Measurements from ENCODE around the gene LYSMD1. TPM values are rescaled to one million over a fixed set of nuclear protein-coding genes. Genes with fewer than 3 reads are reported as not detected.

Gene LYSMD1
- total RNA-seq, 4 donors from 2014 or later, result 4.6 to 8.8 (median 5.9) TPM

DNA sequence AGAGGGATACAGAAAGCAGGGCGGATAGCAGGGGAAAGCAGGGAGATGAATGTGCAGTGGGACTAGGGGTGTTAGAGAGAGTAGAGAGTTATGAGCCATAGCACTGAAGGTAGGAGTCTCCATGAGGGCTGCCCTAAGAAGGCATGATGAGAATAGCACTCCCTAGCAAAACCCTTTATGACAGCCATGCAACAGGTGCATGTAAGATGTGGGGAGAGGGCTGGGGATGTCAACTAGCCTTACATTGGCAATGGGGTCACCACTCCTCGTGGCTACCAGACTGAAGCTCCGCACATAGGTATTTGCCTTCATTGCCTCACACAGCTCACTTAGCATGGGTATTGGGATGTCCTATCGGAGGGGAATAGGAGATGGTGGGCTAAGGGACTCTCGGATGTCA, 5.5 kb upstream of the LYSMD1 start:
- Histone ChIP-seq H3K27me3 (no peaks in the 10 kb centered on the region), H3K27ac (no peak overlapping the region), H3K4me1 (peaks cover 6 to 29% (median 8%) of the 10 kb centered on the region in 3 donors), H3K9me3 (no peaks in the 10 kb centered on the region), H3K36me3 (peaks cover 10 to 83% (median 15%) of the 10 kb centered on the region in 3 donors), H3K4me3 (no peak overlapping the region)
- intact Hi-C loops (cut with DNase I), result no loop called here
- DNase-seq, result no peak
- no peak for TF ChIP-seq POLR2A (IDR thresholded peaks at IDR 0.05)
- TF ChIP-seq, protein P1, sequence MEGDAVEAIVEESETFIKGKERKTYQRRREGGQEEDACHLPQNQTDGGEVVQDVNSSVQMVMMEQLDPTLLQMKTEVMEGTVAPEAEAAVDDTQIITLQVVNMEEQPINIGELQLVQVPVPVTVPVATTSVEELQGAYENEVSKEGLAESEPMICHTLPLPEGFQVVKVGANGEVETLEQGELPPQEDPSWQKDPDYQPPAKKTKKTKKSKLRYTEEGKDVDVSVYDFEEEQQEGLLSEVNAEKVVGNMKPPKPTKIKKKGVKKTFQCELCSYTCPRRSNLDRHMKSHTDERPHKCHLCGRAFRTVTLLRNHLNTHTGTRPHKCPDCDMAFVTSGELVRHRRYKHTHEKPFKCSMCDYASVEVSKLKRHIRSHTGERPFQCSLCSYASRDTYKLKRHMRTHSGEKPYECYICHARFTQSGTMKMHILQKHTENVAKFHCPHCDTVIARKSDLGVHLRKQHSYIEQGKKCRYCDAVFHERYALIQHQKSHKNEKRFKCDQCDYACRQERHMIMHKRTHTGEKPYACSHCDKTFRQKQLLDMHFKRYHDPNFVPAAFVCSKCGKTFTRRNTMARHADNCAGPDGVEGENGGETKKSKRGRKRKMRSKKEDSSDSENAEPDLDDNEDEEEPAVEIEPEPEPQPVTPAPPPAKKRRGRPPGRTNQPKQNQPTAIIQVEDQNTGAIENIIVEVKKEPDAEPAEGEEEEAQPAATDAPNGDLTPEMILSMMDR (IDR thresholded peaks at IDR 0.05), result no peak
- WGBS, 2 donors, result 73 to 81% methylated on average over 5 of the region's 5 CpGs

DNA sequence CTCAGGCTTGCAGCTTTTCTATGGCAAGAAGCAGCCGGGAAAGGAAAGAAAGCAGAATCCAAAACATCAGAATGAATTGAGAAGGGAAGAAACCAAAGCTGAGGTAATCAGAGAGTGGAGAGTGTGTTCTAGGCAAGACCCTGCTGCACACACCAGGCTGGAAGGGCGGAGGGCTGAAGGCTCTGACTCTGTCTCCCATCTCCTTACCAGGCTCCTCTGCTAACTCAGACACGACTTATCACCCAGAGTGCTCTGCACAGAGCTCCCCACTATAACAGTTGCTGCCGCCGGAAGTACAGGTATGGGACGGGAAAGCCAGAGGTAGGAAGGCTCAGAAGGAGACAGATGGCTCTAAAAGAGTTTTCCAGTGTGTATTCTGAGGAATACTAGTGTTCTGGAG, 1.4 kb upstream of the LYSMD1 start:
- intact Hi-C loops (cut with DNase I), result no loop called here
- H3K4me3 ChIP-seq, result peak overlapping the region in 3 of 4 donors; percentile 65 to 76 (median 73)
- peaks cover 6 to 39% (median 18%) of the 10 kb centered on the region in 3 donors for H3K4me1 ChIP-seq
- 80 to 91% methylated on average over 6 of the region's 6 CpGs for WGBS, 2 donors
- no peak for DNase-seq
- H3K27me3 ChIP-seq, result no peaks in the 10 kb centered on the region
- H3K27ac ChIP-seq, result peak overlapping the region in 2 of 4 donors; percentile 81 to 94
- H3K9me3 ChIP-seq, result no peaks in the 10 kb centered on the region
- TF ChIP-seq POLR2A (IDR thresholded peaks at IDR 0.05), result no peak
- TF ChIP-seq, protein P1 (IDR thresholded peaks at IDR 0.05), result no peak
- H3K36me3 ChIP-seq, result peaks cover 0 to 51% (median 13%) of the 10 kb centered on the region in 3 donors

DNA sequence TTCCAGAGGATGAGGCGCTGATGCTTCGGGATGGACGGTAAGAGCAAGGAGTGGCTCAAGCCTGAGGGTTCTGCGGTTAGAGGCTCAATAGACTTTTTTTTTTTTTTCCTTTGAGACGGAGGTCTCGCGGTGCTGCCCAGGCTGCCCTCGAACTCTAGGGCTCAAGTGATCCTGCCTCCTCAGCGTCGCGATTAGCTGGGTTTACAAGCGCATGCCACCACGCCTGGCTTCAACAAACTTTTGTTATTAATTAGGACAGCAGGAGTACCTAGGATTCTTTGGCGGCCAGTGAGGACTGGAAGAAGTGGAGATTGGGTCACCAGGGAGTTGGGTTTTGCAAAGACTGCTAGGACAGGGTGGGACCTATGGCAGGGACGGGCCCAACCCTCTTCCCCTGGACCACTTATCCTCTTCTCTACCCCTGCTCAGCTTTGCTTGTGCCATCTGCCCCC, 829 bp upstream of the LYSMD1 start:
- intact Hi-C loops (cut with DNase I), result no loop called here
- H3K9me3 ChIP-seq, result no peaks in the 10 kb centered on the region
- H3K4me1 ChIP-seq, result peaks cover 6 to 39% (median 18%) of the 10 kb centered on the region in 3 donors
- peak overlapping the region; percentile 81 to 94 (median 84) for H3K27ac ChIP-seq
- WGBS, 2 donors, result 1 to 2% methylated on average over 14 of the region's 15 CpGs
- DNase-seq, result no peak
- peak overlapping the region; percentile 65 to 76 (median 70) for H3K4me3 ChIP-seq
- H3K36me3 ChIP-seq, result peaks cover 0 to 56% (median 13%) of the 10 kb centered on the region in 3 donors
- no peaks in the 10 kb centered on the region for H3K27me3 ChIP-seq
- TF ChIP-seq POLR2A (IDR thresholded peaks at IDR 0.05), result no peak
- TF ChIP-seq, protein P1 (IDR thresholded peaks at IDR 0.05), result no peak

DNA sequence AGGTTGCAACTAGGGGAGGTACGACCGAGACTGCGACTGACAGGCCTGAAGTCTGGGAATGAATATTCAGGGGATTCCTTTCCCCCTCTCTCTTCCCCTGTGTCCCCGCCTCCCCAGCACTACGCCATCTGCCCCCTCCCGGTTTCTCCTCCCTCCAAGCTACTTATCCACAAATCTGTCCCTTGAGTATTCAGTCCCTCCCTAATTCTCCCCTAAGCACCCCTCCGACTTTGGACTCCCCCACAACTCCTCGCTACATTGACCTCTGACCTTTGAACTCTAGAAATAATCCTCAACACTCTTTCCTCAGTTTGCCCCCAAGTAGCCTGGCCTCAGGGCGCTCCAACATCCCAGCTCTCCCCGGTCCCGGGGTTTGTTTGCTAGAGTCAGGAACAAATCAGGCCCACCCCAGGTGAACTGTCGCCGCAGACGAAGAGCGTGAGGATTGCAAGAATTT, 393 bp downstream of the LYSMD1 start:
- H3K9me3 ChIP-seq, result no peaks in the 10 kb centered on the region
- no peak for TF ChIP-seq POLR2A (IDR thresholded peaks at IDR 0.05)
- TF ChIP-seq, protein P1 (IDR thresholded peaks at IDR 0.05), result no peak
- peaks cover 0 to 56% (median 15%) of the 10 kb centered on the region in 3 donors for H3K36me3 ChIP-seq
- H3K27ac ChIP-seq, result peak overlapping the region; percentile 81 to 94 (median 88)
- no peaks in the 10 kb centered on the region for H3K27me3 ChIP-seq
- WGBS, 2 donors, result 5 to 15% methylated on average over 14 to 15 of the region's 15 CpGs
- DNase-seq, result no peak
- peaks cover 6 to 45% (median 18%) of the 10 kb centered on the region in 3 donors for H3K4me1 ChIP-seq
- peak overlapping the region; percentile 65 to 76 (median 70) for H3K4me3 ChIP-seq
- intact Hi-C loops (cut with DNase I), result no loop called here

DNA sequence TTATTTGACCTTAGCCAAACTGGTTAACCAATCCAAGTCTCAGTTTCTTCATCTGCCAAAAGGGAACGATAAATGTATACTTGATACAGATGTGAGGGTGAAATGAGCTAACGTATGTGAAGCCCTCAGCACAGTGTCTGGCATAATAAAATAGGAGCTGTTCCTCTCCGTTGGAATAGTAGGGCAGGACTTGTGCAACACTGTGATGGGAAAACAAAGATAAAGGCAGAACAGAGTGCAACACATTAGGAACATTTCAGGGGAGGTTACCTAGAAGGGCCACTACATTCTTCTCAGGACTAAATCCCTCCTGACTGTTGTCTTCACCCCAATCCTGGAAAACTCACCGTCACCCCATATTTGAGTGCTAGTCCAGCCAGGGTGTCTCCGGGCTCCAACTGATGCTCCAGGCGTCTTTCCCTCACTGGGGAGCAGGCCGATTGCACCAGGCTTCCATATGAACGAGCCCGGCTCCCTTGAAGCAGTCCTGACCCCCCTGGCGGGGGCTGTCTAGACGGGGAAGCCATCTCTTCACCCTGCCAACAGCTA, 896 bp downstream of the LYSMD1 start:
- peaks cover 0 to 55% (median 11%) of the 10 kb centered on the region in 3 donors for H3K36me3 ChIP-seq
- intact Hi-C loops (cut with DNase I), result no loop called here
- 26 to 33% methylated on average over 9 to 11 of the region's 11 CpGs for WGBS, 2 donors

More for the DNA sequence above, 896 bp downstream of the LYSMD1 start:
- Histone ChIP-seq H3K4me3 (peak overlapping the region; percentile 65 to 76 (median 70)), H3K9me3 (no peaks in the 10 kb centered on the region), H3K27ac (peak overlapping the region; percentile 81 to 94 (median 88)), H3K27me3 (no peaks in the 10 kb centered on the region), H3K4me1 (peaks cover 6 to 50% (median 18%) of the 10 kb centered on the region in 3 donors)
- TF ChIP-seq POLR2A (IDR thresholded peaks at IDR 0.05), result no peak
- TF ChIP-seq, protein P1 (IDR thresholded peaks at IDR 0.05), result no peak
- no peak for DNase-seq
